ENCODE data around the gene ELANE.

ELANE gene

GRCh38 chr19:858868-859843, 7.1 kb downstream of the ELANE start, which contains the start of gene CFD:
TSS of gene CFD (plus strand) at chr19:859664. CDS start at chr19:859690, 26 bp downstream.
- no peak for TF ChIP-seq GATA2 (IDR thresholded peaks at IDR 0.05; ENCODE audit: low read depth, low read length)
- no peak for TF ChIP-seq GATA3 (IDR thresholded peaks at IDR 0.05; ENCODE audit: low read depth, low read length)

GRCh38 chr19:861141-861755, 9.1 kb downstream of the ELANE start:
- no peak for TF ChIP-seq GATA3 (IDR thresholded peaks at IDR 0.05; ENCODE audit: low read depth, low read length)
- no peak for TF ChIP-seq GATA2 (IDR thresholded peaks at IDR 0.05; ENCODE audit: low read depth, low read length)

GRCh38 chr19:861756-862580, 9.9 kb downstream of the ELANE start:
- TF ChIP-seq GATA3 (IDR thresholded peaks at IDR 0.05; ENCODE audit: low read depth, low read length) (no peak), GATA2 (IDR thresholded peaks at IDR 0.05; ENCODE audit: low read depth, low read length) (no peak)

- TF ChIP-seq GATA2 (IDR thresholded peaks at IDR 0.05; ENCODE audit: low read depth, low read length) = no peak
- TF ChIP-seq GATA3 (IDR thresholded peaks at IDR 0.05; ENCODE audit: low read depth, low read length) = no peak
Measured at GRCh38 chr19:862581-863314, 10.6 kb downstream of the ELANE start.

GRCh38 chr19:863315-863620, 11.2 kb downstream of the ELANE start:
- TF ChIP-seq GATA3 (IDR thresholded peaks at IDR 0.05; ENCODE audit: low read depth, low read length) (no peak), GATA2 (IDR thresholded peaks at IDR 0.05; ENCODE audit: low read depth, low read length) (no peak)

GRCh38 chr19:866769-867300, 14.7 kb downstream of the ELANE start:
- TF ChIP-seq GATA3 (IDR thresholded peaks at IDR 0.05; ENCODE audit: low read depth, low read length) = no peak
- no peak for TF ChIP-seq GATA2 (IDR thresholded peaks at IDR 0.05; ENCODE audit: low read depth, low read length)

- no peak for TF ChIP-seq GATA3 (IDR thresholded peaks at IDR 0.05; ENCODE audit: low read depth, low read length)
- no peak for TF ChIP-seq GATA2 (IDR thresholded peaks at IDR 0.05; ENCODE audit: low read depth, low read length)
Measured at GRCh38 chr19:867301-867793, 15.2 kb downstream of the ELANE start.

- no peak for TF ChIP-seq GATA3 (IDR thresholded peaks at IDR 0.05; ENCODE audit: low read depth, low read length)
- no peak for TF ChIP-seq GATA2 (IDR thresholded peaks at IDR 0.05; ENCODE audit: low read depth, low read length)
Measured at GRCh38 chr19:867855-868457, 15.9 kb downstream of the ELANE start.

- no peak for TF ChIP-seq GATA2 (IDR thresholded peaks at IDR 0.05; ENCODE audit: low read depth, low read length)
Measured at GRCh38 chr19:868458-869244, 16.5 kb downstream of the ELANE start.

GRCh38 chr19:869245-870177, 17.4 kb downstream of the ELANE start:
- TF ChIP-seq GATA2 (IDR thresholded peaks at IDR 0.05; ENCODE audit: low read depth, low read length) (no peak), GATA3 (IDR thresholded peaks at IDR 0.05; ENCODE audit: low read depth, low read length) (no peak)

- TF ChIP-seq GATA3 (IDR thresholded peaks at IDR 0.05; ENCODE audit: low read depth, low read length) (no peak), GATA2 (IDR thresholded peaks at IDR 0.05; ENCODE audit: low read depth, low read length) (no peak)
Measured at GRCh38 chr19:870314-870713, 18.2 kb downstream of the ELANE start.
